Measurements from ENCODE around the gene ACR.

ACR gene

DNA sequence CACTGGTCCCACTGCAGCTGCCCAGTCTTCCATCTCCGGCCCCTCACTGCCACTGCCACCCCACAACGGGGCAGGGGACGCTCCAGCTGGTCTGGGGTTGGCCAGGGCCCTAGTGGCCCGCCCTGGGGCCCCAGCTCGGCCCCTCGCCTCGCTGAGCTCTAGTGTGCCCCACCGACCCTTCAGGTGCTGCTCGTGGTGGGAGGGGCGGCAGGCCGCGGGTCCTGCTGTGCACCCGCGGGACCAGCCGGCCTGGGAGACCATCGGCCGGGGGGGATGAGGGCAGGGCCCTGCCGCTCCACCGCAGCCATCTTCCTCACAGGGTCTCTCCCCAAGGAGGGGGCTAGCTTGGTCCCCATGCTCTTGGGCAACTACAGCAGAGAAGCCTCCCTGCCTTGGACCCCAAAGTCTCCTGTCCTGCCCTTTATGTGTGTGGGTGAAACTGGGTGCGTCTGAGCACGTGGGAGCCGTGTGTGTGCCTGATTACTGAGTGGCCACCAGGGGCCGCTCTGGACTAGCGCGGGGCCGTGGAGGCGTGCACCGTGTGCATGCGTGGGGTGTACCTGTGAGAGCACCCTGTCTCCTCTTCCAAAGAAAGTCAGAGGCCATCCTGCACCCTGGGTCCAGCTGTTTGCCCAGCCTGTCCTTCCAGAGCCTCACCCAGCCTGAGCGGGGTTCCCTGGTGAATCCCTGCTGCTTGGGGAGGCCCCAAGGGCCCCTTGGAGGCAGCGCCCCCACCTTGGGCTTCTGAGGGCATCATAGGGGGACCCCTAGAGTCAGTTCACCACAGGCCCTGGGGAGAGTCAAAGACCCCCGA, 6.0 kb upstream of the ACR start:
- Histone ChIP-seq H3K27me3 (ENCODE audit: control insufficient read depth, low read length) (peaks cover 16% of the 10 kb centered on the region), H3K36me3 (ENCODE audit: control insufficient read depth, low read length) (no peaks in the 10 kb centered on the region), H3K9me2 (replicated peaks; ENCODE audit: control insufficient read depth, low read length) (no peaks in the 10 kb centered on the region), H3K4me2 (ENCODE audit: low read length) (peak overlapping the region; percentile 52), H4K20me1 (ENCODE audit: control insufficient read depth, insufficient read depth, low read depth, low read length) (no peaks in the 10 kb centered on the region), H3K4me1 (ENCODE audit: control insufficient read depth, low read length) (peaks cover 33% of the 10 kb centered on the region), H3K9me3 (ENCODE audit: control insufficient read depth, insufficient read depth, low read length) (no peaks in the 10 kb centered on the region), H3K4me3 (ENCODE audit: low read length) (peak overlapping the region; percentile 33), H3K79me2 (ENCODE audit: control insufficient read depth, low read length) (no peaks in the 10 kb centered on the region), H3F3A (ENCODE audit: control insufficient read depth, insufficient read depth) (no peaks in the 10 kb centered on the region), H3K27ac (ENCODE audit: low read depth, low read length) (no peak overlapping the region)
- TF ChIP-seq, protein P1, sequence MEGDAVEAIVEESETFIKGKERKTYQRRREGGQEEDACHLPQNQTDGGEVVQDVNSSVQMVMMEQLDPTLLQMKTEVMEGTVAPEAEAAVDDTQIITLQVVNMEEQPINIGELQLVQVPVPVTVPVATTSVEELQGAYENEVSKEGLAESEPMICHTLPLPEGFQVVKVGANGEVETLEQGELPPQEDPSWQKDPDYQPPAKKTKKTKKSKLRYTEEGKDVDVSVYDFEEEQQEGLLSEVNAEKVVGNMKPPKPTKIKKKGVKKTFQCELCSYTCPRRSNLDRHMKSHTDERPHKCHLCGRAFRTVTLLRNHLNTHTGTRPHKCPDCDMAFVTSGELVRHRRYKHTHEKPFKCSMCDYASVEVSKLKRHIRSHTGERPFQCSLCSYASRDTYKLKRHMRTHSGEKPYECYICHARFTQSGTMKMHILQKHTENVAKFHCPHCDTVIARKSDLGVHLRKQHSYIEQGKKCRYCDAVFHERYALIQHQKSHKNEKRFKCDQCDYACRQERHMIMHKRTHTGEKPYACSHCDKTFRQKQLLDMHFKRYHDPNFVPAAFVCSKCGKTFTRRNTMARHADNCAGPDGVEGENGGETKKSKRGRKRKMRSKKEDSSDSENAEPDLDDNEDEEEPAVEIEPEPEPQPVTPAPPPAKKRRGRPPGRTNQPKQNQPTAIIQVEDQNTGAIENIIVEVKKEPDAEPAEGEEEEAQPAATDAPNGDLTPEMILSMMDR (IDR thresholded peaks at IDR 0.05; ENCODE audit: low read depth, low read length, poor library complexity, severe bottlenecking): peak; percentile 97
- no peak for TF ChIP-seq EZH2phosphoT487 (IDR thresholded peaks at IDR 0.05; ENCODE audit: borderline replicate concordance, low read length)

- no peaks in the 10 kb centered on the region for H3K9me2 ChIP-seq (replicated peaks; ENCODE audit: control insufficient read depth, low read length)
- H3K9me3 ChIP-seq (ENCODE audit: control insufficient read depth, insufficient read depth, low read length): no peaks in the 10 kb centered on the region
- no peaks in the 10 kb centered on the region for H3K36me3 ChIP-seq (ENCODE audit: control insufficient read depth, low read length)
- H3K27ac ChIP-seq (ENCODE audit: low read depth, low read length): no peak overlapping the region
- H4K20me1 ChIP-seq (ENCODE audit: control insufficient read depth, insufficient read depth, low read depth, low read length): no peaks in the 10 kb centered on the region
- H3K4me2 ChIP-seq (ENCODE audit: low read length): peak overlapping the region; percentile 52
- H3K4me1 ChIP-seq (ENCODE audit: control insufficient read depth, low read length): peaks cover 33% of the 10 kb centered on the region
- peaks cover 17% of the 10 kb centered on the region for H3K27me3 ChIP-seq (ENCODE audit: control insufficient read depth, low read length)
- H3K4me3 ChIP-seq (ENCODE audit: low read length): no peak overlapping the region
- TF ChIP-seq EZH2phosphoT487 (IDR thresholded peaks at IDR 0.05; ENCODE audit: borderline replicate concordance, low read length): no peak
- TF ChIP-seq, protein P1 (IDR thresholded peaks at IDR 0.05; ENCODE audit: low read depth, low read length, poor library complexity, severe bottlenecking): no peak
- H3K79me2 ChIP-seq (ENCODE audit: control insufficient read depth, low read length): no peaks in the 10 kb centered on the region
- H3F3A ChIP-seq (ENCODE audit: control insufficient read depth, insufficient read depth): no peaks in the 10 kb centered on the region
Measured at GRCh38 chr22:50732681-50733080, 5.3 kb upstream of the ACR start.

- Histone ChIP-seq H3K4me3 (ENCODE audit: low read length) (no peak overlapping the region), H4K20me1 (ENCODE audit: control insufficient read depth, insufficient read depth, low read depth, low read length) (no peaks in the 10 kb centered on the region), H3K27me3 (ENCODE audit: control insufficient read depth, low read length) (peaks cover 17% of the 10 kb centered on the region), H3K27ac (ENCODE audit: low read depth, low read length) (no peak overlapping the region), H3K9me2 (replicated peaks; ENCODE audit: control insufficient read depth, low read length) (no peaks in the 10 kb centered on the region), H3K79me2 (ENCODE audit: control insufficient read depth, low read length) (no peaks in the 10 kb centered on the region), H3F3A (ENCODE audit: control insufficient read depth, insufficient read depth) (no peaks in the 10 kb centered on the region), H3K4me2 (ENCODE audit: low read length) (no peak overlapping the region), H3K9me3 (ENCODE audit: control insufficient read depth, insufficient read depth, low read length) (no peaks in the 10 kb centered on the region), H3K36me3 (ENCODE audit: control insufficient read depth, low read length) (no peaks in the 10 kb centered on the region), H3K4me1 (ENCODE audit: control insufficient read depth, low read length) (peaks cover 31% of the 10 kb centered on the region)
- TF ChIP-seq, protein P1 (IDR thresholded peaks at IDR 0.05; ENCODE audit: low read depth, low read length, poor library complexity, severe bottlenecking): no peak
- TF ChIP-seq EZH2phosphoT487 (IDR thresholded peaks at IDR 0.05; ENCODE audit: borderline replicate concordance, low read length): no peak
Measured at GRCh38 chr22:50733521-50734342, 4.3 kb upstream of the ACR start.

Measured in DOHH2 (cell line).